Measurements from ENCODE around the gene C6orf89. TPM values are rescaled to one million over a fixed set of nuclear protein-coding genes. Genes with fewer than 3 reads are reported as not detected.

C6orf89 gene
- total RNA-seq, 1 experiment from 2014 or later, result 32.9 TPM

DNA sequence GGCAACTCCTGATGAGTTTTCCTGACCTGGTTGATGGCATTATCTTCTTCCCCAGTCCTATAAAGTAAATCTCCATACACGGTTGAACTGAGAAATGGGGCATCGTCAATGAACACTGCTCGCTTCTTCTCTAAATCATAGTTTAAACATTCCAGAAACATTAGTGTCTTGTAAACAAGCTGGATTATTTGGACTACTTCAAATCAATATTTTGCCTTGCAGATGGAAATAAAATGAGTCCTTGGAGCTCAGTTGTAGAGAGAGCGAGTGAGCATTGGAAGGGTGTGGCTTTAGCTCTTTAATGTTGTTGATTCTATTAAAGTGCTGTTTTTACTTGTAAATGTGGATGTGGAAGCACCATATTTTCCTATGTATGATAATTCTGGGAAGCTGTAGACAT, 18.4 kb downstream of the C6orf89 start:
- BruUV-seq (replicated peaks), result no TSS peak
- Histone ChIP-seq H3K27ac (ENCODE audit: low read depth, low read length) (no peak overlapping the region), H3K4me2 (ENCODE audit: low read length) (no peak overlapping the region), H3K9ac (ENCODE audit: low read length) (no peak overlapping the region), H3K9me2 (ENCODE audit: insufficient read depth) (no peaks in the 10 kb centered on the region), H3K27me3 (ENCODE audit: insufficient read depth, low read length) (no peaks in the 10 kb centered on the region), H2AFZ (ENCODE audit: low read depth, low read length, poor library complexity, severe bottlenecking) (no peak overlapping the region), H3K9me3 (ENCODE audit: control insufficient read depth in 1 of 2, insufficient read depth in 1 of 2, low read depth in 1 of 2, low read length in 2 of 2) (no peaks in the 10 kb centered on the region), H3K79me2 (ENCODE audit: insufficient read depth, low read length) (no peaks in the 10 kb centered on the region), H3K4me3 (replicated peaks in 1 of 2; ENCODE audit: low read depth in 1 of 2, low read length in 2 of 2) (no peak overlapping the region), H3K4me1 (ENCODE audit: control insufficient read depth in 1 of 2, insufficient read depth in 2 of 2, low read length in 2 of 2) (no peaks in the 10 kb centered on the region), H3K36me3 (ENCODE audit: control insufficient read depth in 1 of 2, insufficient read depth in 2 of 2, low read length in 2 of 2) (peaks cover 7 to 13% of the 10 kb centered on the region in 2 experiments; a peak in 3 of 4 replicates), H4K20me1 (ENCODE audit: insufficient read depth) (no peaks in the 10 kb centered on the region)
- no peak for ATAC-seq
- ChIA-PET CTCF (interaction anchor here (1.1 kb wide), 1 partner anchor 18 kb away, joined by 4 read pairs; the partner anchor contains the start of gene C6orf89), POLR2A (no interaction called here), RAD21 (ENCODE audit: low non-redundant PET in 1 of 2, low total read pairs in 2 of 2, uncharacterized antibody in 2 of 2, unreplicated experiment in 2 of 2) (no interaction called here)
- TF ChIP-seq POLR2A (IDR thresholded peaks at IDR 0.05; ENCODE audit: borderline replicate concordance, extremely low read depth, insufficient read depth, insufficient read length), result no peak
- TF ChIP-seq, protein P1, sequence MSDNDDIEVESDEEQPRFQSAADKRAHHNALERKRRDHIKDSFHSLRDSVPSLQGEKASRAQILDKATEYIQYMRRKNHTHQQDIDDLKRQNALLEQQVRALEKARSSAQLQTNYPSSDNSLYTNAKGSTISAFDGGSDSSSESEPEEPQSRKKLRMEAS (IDR thresholded peaks at IDR 0.05), result no peak
- TF ChIP-seq ATF3 (IDR thresholded peaks at IDR 0.05), result no peak
- intact Hi-C loops (cut with micrococcal nuclease), result no loop called here
- no peak for DNase-seq (ENCODE audit: low read depth, low spot score)

DNA sequence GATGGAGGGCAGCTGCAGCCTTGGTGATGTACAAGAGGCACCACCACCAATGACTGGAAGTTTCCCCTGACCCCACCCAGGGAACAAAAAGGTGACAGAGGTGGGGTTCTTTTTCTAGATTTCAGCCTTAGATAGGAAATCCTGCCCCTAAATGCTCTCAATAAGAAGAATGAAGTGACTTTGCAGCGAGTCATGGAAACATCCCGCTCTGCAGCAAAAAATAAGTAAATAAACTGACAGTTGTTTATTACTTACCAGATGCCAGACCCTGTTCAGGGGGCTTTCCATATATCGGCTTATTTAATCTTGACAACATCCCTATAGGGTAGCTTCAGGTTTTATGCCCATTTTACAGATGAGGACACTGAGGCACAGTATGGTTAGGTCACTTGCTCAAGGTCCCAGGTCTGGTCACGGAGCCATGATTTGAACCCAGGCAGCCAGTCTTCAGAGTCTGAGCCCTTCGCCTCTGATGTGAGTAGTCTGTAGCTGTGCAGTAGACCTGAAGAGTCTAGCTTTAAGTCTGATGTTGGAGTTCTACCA, 19.2 kb downstream of the C6orf89 start:
- RAD21 ChIA-PET (ENCODE audit: low non-redundant PET in 1 of 2, low total read pairs in 2 of 2, uncharacterized antibody in 2 of 2, unreplicated experiment in 2 of 2), result no interaction called here
- Histone ChIP-seq H3K27me3 (ENCODE audit: insufficient read depth, low read length) (no peaks in the 10 kb centered on the region), H3K4me3 (replicated peaks in 1 of 2; ENCODE audit: low read depth in 1 of 2, low read length in 2 of 2) (no peak overlapping the region), H3K9ac (ENCODE audit: low read length) (no peak overlapping the region), H3K9me2 (ENCODE audit: insufficient read depth) (no peaks in the 10 kb centered on the region), H3K9me3 (ENCODE audit: control insufficient read depth in 1 of 2, insufficient read depth in 1 of 2, low read depth in 1 of 2, low read length in 2 of 2) (no peaks in the 10 kb centered on the region), H2AFZ (ENCODE audit: low read depth, low read length, poor library complexity, severe bottlenecking) (no peak overlapping the region), H3K79me2 (ENCODE audit: insufficient read depth, low read length) (no peaks in the 10 kb centered on the region), H4K20me1 (ENCODE audit: insufficient read depth) (no peaks in the 10 kb centered on the region), H3K27ac (ENCODE audit: low read depth, low read length) (no peak overlapping the region), H3K4me1 (ENCODE audit: control insufficient read depth in 1 of 2, insufficient read depth in 2 of 2, low read length in 2 of 2) (no peaks in the 10 kb centered on the region), H3K36me3 (ENCODE audit: control insufficient read depth in 1 of 2, insufficient read depth in 2 of 2, low read length in 2 of 2) (peaks cover 7 to 13% of the 10 kb centered on the region in 2 experiments; a peak in 3 of 4 replicates), H3K4me2 (ENCODE audit: low read length) (no peak overlapping the region)
- POLR2A ChIA-PET, result no interaction called here
- intact Hi-C loops (cut with micrococcal nuclease), result no loop called here
- CTCF ChIA-PET, result no interaction called here
- TF ChIP-seq YY1 (IDR thresholded peaks at IDR 0.05; ENCODE audit: extremely low read depth, insufficient replicate concordance, low read depth, low read length) (no peak), EZH2phosphoT487 (IDR thresholded peaks at IDR 0.05; ENCODE audit: borderline replicate concordance) (no peak), ELF1 (IDR thresholded peaks at IDR 0.05; ENCODE audit: borderline replicate concordance, low read depth) (no peak), ATF3 (IDR thresholded peaks at IDR 0.05) (no peak), ZNF274 (IDR thresholded peaks at IDR 0.05; ENCODE audit: low read depth, low read length) (no peak), SP1 (IDR thresholded peaks at IDR 0.05; ENCODE audit: low read depth) (no peak), EZH2 (IDR thresholded peaks at IDR 0.05) (no peak), TCF7L2 (IDR thresholded peaks at IDR 0.05; ENCODE audit: borderline replicate concordance, extremely low read depth, insufficient read depth, insufficient read length) (no peak), FOSL1 (IDR thresholded peaks at IDR 0.05; ENCODE audit: low read depth) (no peak), JUND (IDR thresholded peaks at IDR 0.05) (no peak), ZFX (IDR thresholded peaks at IDR 0.05) (no peak), POLR2AphosphoS5 (IDR thresholded peaks at IDR 0.05; ENCODE audit: low read depth, low read length) (no peak), SIN3A (IDR thresholded peaks at IDR 0.05; ENCODE audit: low read depth) (no peak), SRF (IDR thresholded peaks at IDR 0.05; ENCODE audit: low read depth) (no peak)
- TF ChIP-seq, protein P2, sequence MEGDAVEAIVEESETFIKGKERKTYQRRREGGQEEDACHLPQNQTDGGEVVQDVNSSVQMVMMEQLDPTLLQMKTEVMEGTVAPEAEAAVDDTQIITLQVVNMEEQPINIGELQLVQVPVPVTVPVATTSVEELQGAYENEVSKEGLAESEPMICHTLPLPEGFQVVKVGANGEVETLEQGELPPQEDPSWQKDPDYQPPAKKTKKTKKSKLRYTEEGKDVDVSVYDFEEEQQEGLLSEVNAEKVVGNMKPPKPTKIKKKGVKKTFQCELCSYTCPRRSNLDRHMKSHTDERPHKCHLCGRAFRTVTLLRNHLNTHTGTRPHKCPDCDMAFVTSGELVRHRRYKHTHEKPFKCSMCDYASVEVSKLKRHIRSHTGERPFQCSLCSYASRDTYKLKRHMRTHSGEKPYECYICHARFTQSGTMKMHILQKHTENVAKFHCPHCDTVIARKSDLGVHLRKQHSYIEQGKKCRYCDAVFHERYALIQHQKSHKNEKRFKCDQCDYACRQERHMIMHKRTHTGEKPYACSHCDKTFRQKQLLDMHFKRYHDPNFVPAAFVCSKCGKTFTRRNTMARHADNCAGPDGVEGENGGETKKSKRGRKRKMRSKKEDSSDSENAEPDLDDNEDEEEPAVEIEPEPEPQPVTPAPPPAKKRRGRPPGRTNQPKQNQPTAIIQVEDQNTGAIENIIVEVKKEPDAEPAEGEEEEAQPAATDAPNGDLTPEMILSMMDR (IDR thresholded peaks at IDR 0.05 in 2 of 3, conservative IDR thresholded peaks at IDR 0.05 in 1 of 3; ENCODE audit: borderline replicate concordance in 1 of 3, insufficient read depth in 1 of 3, low read depth in 2 of 3, low read length in 2 of 3), result no peak
- TF ChIP-seq, protein P1 (IDR thresholded peaks at IDR 0.05), result no peak
- DNase-seq (ENCODE audit: low read depth, low spot score), result no peak
- BruUV-seq (replicated peaks), result no TSS peak
- no peak for ATAC-seq

Measured in HCT116 (cell line).